GM21447 (cell line): Measurements from ENCODE around the gene CORO1C.

ENCODE experiments used
- ATAC-seq: cut with Tn5 transposase; IDR thresholded peaks from one replicate; pipeline ENCODE4 v1.9.1; 2021; ENCODE audit not compliant: unreplicated experiment

CORO1C gene

GRCh38 chr12:108653922-108654321 is 77.4 kb downstream of the CORO1C start:
- no peak for ATAC-seq

GRCh38 chr12:108653082-108653516 is 78.2 kb downstream of the CORO1C start:
- no peak for ATAC-seq

DNA sequence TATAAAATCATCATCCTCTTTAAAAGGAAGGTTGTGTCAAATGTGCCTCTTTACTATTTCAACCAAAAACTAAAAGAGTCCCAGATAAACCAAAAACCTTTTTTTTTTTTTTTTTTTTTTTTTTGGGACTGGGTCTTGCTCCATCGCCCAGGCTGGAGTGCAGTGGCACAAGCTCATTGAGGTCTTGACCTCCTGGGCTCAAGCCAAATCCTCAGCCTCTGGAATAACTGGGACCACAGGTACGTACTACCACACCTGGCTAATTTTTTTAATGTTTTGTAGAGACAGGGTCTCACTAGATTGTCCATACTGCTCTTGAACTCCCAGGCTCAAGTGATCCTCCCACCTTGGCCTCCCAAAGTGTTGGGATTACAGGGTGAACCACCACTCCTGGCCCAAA is 81.2 kb downstream of the CORO1C start:
- ATAC-seq, result no peak

GRCh38 chr12:108649669-108650068 is 81.6 kb downstream of the CORO1C start:
- no peak for ATAC-seq

- no peak for ATAC-seq
These were observed 82.2 kb downstream of the CORO1C start for GRCh38 chr12:108649126-108649525.

GRCh38 chr12:108648371-108648770 is 82.9 kb downstream of the CORO1C start:
- ATAC-seq, result no peak

GRCh38 chr12:108647585-108648287 is 83.6 kb downstream of the CORO1C start:
- ATAC-seq, result no peak

- ATAC-seq, result no peak
These were observed 84.4 kb downstream of the CORO1C start for GRCh38 chr12:108646600-108647579.

GRCh38 chr12:108645686-108646599 is 85.4 kb downstream of the CORO1C start:
- ATAC-seq, result no peak

DNA sequence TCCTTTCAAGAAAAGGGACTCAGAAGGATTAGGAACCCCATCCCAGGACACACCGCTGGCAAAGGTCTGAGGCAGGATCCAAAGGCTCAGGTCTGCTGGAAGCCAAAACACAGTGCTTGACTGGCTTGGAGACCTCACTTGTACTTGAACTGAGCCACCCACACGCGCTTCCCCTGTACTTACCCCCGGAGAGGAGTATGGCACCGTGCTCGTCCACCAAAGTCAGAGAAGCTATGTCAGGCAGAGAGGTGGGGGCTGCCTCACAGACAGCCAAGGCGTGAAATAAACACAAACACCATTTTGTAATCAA is 86.6 kb downstream of the CORO1C start:
- no peak for ATAC-seq

DNA sequence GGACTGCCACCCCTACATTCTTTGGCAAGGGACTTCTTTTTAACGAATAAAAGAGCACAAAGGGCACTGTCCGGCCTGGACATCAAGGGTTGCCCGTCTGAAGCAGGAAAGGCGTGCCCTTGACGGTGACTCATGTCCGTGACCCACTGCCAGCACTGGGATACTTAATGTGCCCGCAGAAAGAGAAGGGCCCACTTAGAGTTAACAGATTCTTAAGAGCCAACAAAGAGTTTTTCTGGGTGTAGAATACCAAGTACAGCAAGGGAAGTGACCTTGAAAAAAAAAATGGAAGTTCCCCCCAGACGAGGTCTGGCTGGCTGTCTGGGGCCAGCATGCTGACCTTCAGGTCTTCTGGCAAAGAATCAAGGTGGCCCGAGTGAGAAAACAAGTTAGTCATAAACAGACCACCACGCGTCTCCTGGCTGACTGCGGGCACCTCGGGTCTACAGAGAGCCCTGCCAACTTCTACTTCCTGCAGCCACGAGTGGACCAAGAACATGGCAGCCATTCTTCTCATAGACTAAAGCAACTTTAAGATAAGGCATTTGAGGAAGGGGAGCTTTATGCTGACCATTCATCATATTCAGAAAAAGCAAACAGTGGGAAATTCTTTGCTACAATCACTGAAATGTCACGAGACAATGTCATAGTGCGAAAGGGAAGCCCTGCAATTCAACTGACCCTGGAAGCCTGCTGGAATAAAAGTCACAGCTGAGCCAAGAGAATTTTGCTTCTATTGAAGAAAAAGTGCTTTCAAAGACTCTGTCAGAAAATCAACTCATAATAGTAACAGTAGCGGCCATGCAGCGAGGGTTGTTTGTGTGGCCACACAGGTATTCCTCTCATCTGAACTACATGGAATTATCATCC is 87.1 kb downstream of the CORO1C start:
- no peak for ATAC-seq

- no peak for ATAC-seq
These were observed 88.2 kb downstream of the CORO1C start for GRCh38 chr12:108642899-108643654.

- ATAC-seq, result no peak
These were observed 88.9 kb downstream of the CORO1C start for GRCh38 chr12:108642269-108642870.

GRCh38 chr12:108641446-108642268 is 89.7 kb downstream of the CORO1C start:
- ATAC-seq, result no peak

- ATAC-seq, result no peak
These were observed 90.4 kb downstream of the CORO1C start for GRCh38 chr12:108640802-108641445.

- no peak for ATAC-seq
These were observed 92.1 kb downstream of the CORO1C start for GRCh38 chr12:108638997-108639822.
